BE2C (cell line): Measurements from ENCODE around the gene MVB12B.

Experiments
- DNase-seq: peaks from one replicate; pipeline ENCODE4 v3.0.0-alpha.2; 2020
- H3K27me3 ChIP-seq: fragments of 250-450 bp; sonication (Bioruptor Pico); 2 replicates; pipeline ENCODE4 v1.5.1; 2020; ENCODE audit warnings: mild to moderate bottlenecking
- H3K36me3 ChIP-seq: fragments of 250-450 bp; sonication (Bioruptor Pico); 2 replicates; pipeline ENCODE4 v1.5.1; 2020; ENCODE audit warnings: mild to moderate bottlenecking
- H3K4me1 ChIP-seq: fragments of 250-450 bp; sonication (Bioruptor Pico); 2 replicates; pipeline ENCODE4 v1.5.1; 2020
- H3K4me3 ChIP-seq: 2 replicates; pipeline ENCODE4 v1.5.1; 2011; ENCODE audit warnings: low read depth, low read length
- H3K9me3 ChIP-seq: fragments of 250-450 bp; sonication (Bioruptor Pico); 2 replicates; pipeline ENCODE4 v1.5.1; 2020
- TF ChIP-seq, protein P1 (sequence below): IDR thresholded peaks from 2 replicates; pipeline ENCODE4 v1.5.1; 2012; ENCODE audit warnings: mild to moderate bottlenecking, low read depth, low read length

The MVB12B gene

DNA sequence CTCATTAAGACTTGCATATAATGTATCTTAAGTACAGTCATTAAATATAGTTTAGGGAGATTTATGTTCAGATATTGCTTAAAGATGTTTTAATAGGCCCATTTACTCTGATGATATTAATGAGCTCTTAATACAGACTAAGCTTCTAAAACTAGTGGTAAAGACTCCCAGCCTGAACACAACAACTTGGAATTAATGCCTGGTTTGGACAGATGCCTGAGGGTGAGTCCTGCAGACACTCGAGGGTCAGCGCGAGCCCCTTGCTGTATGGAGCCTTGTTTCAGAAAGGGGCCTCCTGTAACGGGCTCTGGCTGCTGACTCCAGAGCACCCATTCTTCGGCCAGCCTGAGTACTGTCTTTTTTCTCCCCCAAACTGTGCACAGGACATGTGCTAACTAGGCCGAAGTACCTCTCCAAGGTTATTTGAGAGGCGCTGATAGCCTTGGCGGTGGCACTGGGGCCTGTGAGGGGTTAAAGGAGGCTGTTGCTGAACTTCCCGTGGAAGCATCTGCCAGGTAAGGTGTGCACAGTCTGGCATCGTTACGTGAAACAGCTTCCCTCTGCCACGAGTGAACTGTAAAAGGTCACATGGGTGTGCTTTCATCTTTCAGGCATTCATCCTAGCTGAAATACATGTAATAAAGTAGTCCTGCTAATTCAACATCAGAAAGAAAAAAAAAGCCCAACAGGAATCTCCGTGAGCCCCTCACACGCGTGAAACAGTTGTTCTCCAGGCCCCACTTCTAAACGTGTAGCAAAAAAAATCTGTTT, 113.4 kb downstream of the MVB12B start:
- no peaks in the 10 kb centered on the region for H3K27me3 ChIP-seq
- H3K36me3 ChIP-seq, result no peaks in the 10 kb centered on the region
- TF ChIP-seq, protein P1, sequence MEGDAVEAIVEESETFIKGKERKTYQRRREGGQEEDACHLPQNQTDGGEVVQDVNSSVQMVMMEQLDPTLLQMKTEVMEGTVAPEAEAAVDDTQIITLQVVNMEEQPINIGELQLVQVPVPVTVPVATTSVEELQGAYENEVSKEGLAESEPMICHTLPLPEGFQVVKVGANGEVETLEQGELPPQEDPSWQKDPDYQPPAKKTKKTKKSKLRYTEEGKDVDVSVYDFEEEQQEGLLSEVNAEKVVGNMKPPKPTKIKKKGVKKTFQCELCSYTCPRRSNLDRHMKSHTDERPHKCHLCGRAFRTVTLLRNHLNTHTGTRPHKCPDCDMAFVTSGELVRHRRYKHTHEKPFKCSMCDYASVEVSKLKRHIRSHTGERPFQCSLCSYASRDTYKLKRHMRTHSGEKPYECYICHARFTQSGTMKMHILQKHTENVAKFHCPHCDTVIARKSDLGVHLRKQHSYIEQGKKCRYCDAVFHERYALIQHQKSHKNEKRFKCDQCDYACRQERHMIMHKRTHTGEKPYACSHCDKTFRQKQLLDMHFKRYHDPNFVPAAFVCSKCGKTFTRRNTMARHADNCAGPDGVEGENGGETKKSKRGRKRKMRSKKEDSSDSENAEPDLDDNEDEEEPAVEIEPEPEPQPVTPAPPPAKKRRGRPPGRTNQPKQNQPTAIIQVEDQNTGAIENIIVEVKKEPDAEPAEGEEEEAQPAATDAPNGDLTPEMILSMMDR, result no peak
- peaks cover 32% of the 10 kb centered on the region for H3K4me1 ChIP-seq
- H3K9me3 ChIP-seq, result no peaks in the 10 kb centered on the region
- no peak for DNase-seq
- H3K4me3 ChIP-seq, result no peak overlapping the region

DNA sequence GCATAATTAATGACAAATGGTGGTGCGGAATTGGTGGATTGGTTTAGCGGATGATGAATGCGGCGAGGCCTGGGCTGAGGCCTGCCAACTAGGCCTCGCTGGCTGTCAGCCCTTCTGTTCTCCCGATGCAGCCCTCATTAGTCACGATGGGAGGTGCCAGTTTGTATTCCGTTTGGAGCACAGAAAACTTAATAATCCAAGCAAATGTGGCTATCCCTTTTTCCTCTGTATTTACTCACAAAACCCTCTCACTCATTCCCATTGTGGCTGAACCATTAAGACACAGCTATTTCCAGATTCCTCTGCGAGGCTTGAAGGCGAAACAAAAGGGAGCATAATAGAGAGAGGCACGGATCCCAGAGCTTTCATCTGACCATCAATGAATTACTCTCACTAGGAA, 114.3 kb downstream of the MVB12B start:
- no peaks in the 10 kb centered on the region for H3K9me3 ChIP-seq
- H3K27me3 ChIP-seq, result no peaks in the 10 kb centered on the region
- DNase-seq, result no peak
- no peak overlapping the region for H3K4me3 ChIP-seq
- H3K4me1 ChIP-seq, result peaks cover 32% of the 10 kb centered on the region
- TF ChIP-seq, protein P1, result no peak
- no peaks in the 10 kb centered on the region for H3K36me3 ChIP-seq

DNA sequence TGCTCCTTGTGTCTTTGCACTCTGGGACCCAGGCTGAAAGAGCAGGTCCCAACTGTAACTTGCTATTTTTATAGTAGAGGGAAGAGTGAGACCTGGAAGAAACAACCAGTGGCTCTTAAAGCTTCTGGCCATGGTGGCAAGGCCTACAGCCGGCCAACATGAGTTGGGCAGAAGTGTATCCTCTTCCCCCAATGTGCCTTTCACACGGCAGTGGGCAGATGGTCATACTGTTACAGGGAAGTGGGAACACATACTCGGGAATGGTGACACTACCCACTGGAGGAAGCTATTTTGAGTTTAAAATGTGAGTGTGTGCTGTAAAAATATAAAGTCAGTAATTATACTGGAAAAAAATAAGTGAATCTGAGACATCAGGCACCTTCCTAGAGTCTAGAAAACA, 116.0 kb downstream of the MVB12B start:
- no peaks in the 10 kb centered on the region for H3K27me3 ChIP-seq
- DNase-seq, result no peak
- H3K4me1 ChIP-seq, result peaks cover 18% of the 10 kb centered on the region
- no peaks in the 10 kb centered on the region for H3K9me3 ChIP-seq
- H3K4me3 ChIP-seq, result no peak overlapping the region
- no peaks in the 10 kb centered on the region for H3K36me3 ChIP-seq
- TF ChIP-seq, protein P1, result no peak

DNA sequence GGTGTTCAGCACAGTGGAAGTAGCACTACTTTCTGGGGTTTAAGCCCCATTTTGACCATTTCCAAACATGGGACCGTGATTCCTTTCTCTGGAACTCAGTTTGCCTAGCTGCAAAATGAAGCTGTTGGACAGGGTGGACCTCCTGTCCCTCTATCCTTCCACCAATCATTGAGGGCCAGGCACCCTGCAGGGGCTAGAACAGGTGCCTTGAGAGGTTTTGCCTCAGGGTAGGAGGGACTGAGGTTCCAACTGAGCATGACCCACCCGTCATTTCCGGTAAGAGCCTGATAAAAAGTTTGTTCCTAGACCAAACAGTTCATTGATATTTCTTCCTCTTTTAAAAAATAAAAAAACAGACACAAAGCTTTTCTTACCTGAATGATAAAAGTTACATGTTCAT, 116.5 kb downstream of the MVB12B start:
- Histone ChIP-seq H3K36me3 (no peaks in the 10 kb centered on the region), H3K9me3 (no peaks in the 10 kb centered on the region), H3K4me3 (no peak overlapping the region), H3K4me1 (peaks cover 13% of the 10 kb centered on the region), H3K27me3 (no peaks in the 10 kb centered on the region)
- TF ChIP-seq, protein P1, result no peak
- DNase-seq, result no peak

DNA sequence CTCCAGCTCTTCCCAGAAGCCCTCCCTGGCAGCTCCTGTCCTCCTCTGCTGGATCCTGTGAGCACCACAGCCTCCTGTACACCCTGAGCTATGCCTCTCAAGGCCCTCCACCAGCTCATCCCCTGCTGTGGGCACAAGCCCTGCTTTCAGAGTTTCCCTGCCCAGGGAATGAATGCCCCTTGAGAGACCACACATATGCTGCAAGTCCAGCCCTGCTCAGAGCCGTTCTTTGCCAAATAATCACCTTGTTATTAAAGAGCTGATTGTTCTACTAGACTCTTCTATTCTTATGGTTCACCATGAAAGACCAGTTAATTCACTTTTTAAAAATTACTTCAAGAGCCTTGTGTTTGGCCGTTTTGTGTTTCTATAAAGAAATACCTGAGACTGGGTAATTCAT, 121.5 kb downstream of the MVB12B start:
- no peaks in the 10 kb centered on the region for H3K4me1 ChIP-seq
- H3K27me3 ChIP-seq, result no peaks in the 10 kb centered on the region
- DNase-seq, result no peak
- no peaks in the 10 kb centered on the region for H3K36me3 ChIP-seq
- TF ChIP-seq, protein P1, result no peak
- H3K9me3 ChIP-seq, result no peaks in the 10 kb centered on the region
- H3K4me3 ChIP-seq, result no peak overlapping the region

DNA sequence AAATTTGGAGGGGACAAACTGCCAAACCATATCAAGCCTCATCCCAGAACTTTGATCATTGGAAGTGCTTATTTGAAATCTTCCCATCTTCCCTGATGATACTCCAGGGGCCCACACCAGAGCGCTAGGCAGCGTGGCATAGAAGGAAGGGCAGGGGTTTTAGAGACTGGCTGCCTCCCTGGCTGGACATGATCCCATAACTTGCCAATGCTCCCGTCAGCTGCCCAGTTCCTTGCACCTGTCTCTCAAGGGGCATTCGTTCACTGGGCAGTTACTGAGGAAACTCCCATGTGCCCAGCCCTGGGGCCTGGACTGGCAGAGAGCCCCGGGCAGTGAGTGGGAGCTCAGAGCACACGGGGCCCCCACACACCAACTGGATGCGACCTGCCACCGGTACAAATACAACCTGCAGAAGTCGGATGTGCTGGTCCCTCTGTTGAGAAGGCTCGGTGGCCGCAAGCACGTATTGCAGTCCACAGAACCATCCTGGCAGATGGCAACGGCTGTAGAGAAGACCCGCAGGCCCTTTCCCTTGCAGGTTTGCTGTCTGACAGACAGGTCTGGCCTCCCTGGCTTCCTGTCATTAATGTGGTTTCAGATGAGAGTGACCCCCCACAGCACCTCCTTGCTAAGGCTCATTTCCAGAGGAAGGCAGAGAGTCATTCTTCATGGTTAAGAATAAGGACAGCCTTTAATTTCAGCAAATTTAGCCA, 122.4 kb downstream of the MVB12B start:
- H3K4me1 ChIP-seq, result no peaks in the 10 kb centered on the region
- no peaks in the 10 kb centered on the region for H3K9me3 ChIP-seq
- TF ChIP-seq, protein P1, result no peak
- DNase-seq, result no peak
- no peaks in the 10 kb centered on the region for H3K27me3 ChIP-seq
- H3K36me3 ChIP-seq, result no peaks in the 10 kb centered on the region
- H3K4me3 ChIP-seq, result no peak overlapping the region
